Thyroid gland (tissue), 4 donors: ENCODE results near the gene CKAP2.
"Not testable (repeated sequence)": the region's sequence is repeated elsewhere in the genome, so short reads cannot be mapped to it uniquely, and the experiment has no call there.

Source experiments
- CTCF ChIP-seq, 6 experiments: fragments of 200-600 bp in 3 of 6; fragments of 450-650 bp in 3 of 6; sonication (generic) in 3 of 6; IDR thresholded peaks; one replicate each; pipeline ENCODE4 v1.5.1; 2016 to 2019; ENCODE audit warnings: antibody characterized with exemption in 6 of 6, mild to moderate bottlenecking in 2 of 6, inconsistent platforms in 1 of 6, moderate library complexity in 1 of 6
- POLR2A ChIP-seq, 2 donors: fragments of 450-650 bp; IDR thresholded peaks; one replicate each; pipeline ENCODE4 v1.6.1; 2017; ENCODE audit warnings: antibody characterized with exemption in 2 of 2, mild to moderate bottlenecking in 2 of 2, moderate library complexity in 1 of 2

GRCh38 chr13:52494241-52494640 is 39.0 kb downstream of the CKAP2 start:
- TF ChIP-seq CTCF, POLR2A (IDR thresholded peaks at IDR 0.05): not testable (repeated sequence)
